SK-N-SH (cell line): ENCODE data around the gene ASGR1. TPM values are rescaled to one million over a fixed set of nuclear protein-coding genes. Genes with fewer than 3 reads are reported as not detected.

ENCODE experiments used
- CTCF ChIA-PET: fragments of 300-600, 350-600 bp; formaldehyde crosslinking; extraction: SDS; loops from one replicate; lab custom pipeline; 2021; lab: Yijun Ruan, JAX
- POLR2A ChIA-PET: fragments of 350-600 bp; sonication (Branson Sonifier 250); formaldehyde crosslinking; extraction: SDS; loops from one replicate; lab custom pipeline; 2020; ENCODE audit warnings: antibody characterized with exemption, inconsistent platforms; lab: Yijun Ruan, JAX
- DNase-seq: peaks from one replicate; pipeline ENCODE4 v3.0.0; 2012
- H2AFZ ChIP-seq: fragments of 200-600 bp; sonication (generic); 2 replicates; pipeline ENCODE4 v1.8.1; 2016; ENCODE audit warnings: antibody characterized with exemption, mild to moderate bottlenecking, low read depth
- H3F3A ChIP-seq: fragments of 200-600 bp; sonication (generic); replicated peaks from 2 replicates; pipeline ENCODE3; 2016; ENCODE audit warnings: antibody characterized with exemption, mild to moderate bottlenecking; ENCODE audit not compliant: insufficient read depth
- H3K27ac ChIP-seq, 2 experiments: fragments of 200-500 bp in 1 of 2; fragments of 200-600 bp in 1 of 2; sonication (Bioruptor generic) in 1 of 2; sonication (generic), shearing (Covaris generic) in 1 of 2; 2 replicates each; pipeline versions ENCODE4 v1.5.1 to v1.6.1; 2014 to 2016; ENCODE audit warnings: low read depth in 2 of 2, inconsistent platforms in 1 of 2, low read length in 1 of 2, mild to moderate bottlenecking in 1 of 2, mixed read lengths in 1 of 2
- H3K27me3 ChIP-seq: fragments of 200-600 bp; sonication (generic), shearing (Covaris generic); 2 replicates; pipeline ENCODE4 v1.6.1; 2016; ENCODE audit warnings: mixed run types; ENCODE audit not compliant: insufficient read depth
- H3K36me3 ChIP-seq, 2 experiments: fragments of 200-500 bp in 1 of 2; fragments of 200-600 bp in 1 of 2; sonication (Bioruptor generic) in 1 of 2; sonication (generic) in 1 of 2; replicated peaks in 1 of 2; 2 replicates each; pipeline versions ENCODE3 to v1.5.1; 2014 to 2016; ENCODE audit warnings: low read length in 1 of 2, mild to moderate bottlenecking in 1 of 2; ENCODE audit not compliant: insufficient read depth in 2 of 2, control insufficient read depth in 1 of 2
- H3K4me1 ChIP-seq, 2 experiments: fragments of 200-500 bp in 1 of 2; fragments of 200-600 bp in 1 of 2; sonication (Bioruptor generic) in 1 of 2; sonication (generic), shearing (Covaris generic) in 1 of 2; 2 replicates each; pipeline versions ENCODE4 v1.5.1 to v1.6.1; 2014 to 2016; ENCODE audit warnings: low read depth in 1 of 2, low read length in 1 of 2, mixed run types in 1 of 2; ENCODE audit not compliant: insufficient read depth in 2 of 2, control insufficient read depth in 1 of 2
- H3K4me2 ChIP-seq: fragments of 200-600 bp; sonication (generic), shearing (Covaris generic); 2 replicates; pipeline ENCODE4 v1.6.1; 2017; ENCODE audit warnings: mixed run types
- H3K4me3 ChIP-seq, 2 experiments: fragments of 200-500 bp in 1 of 2; fragments of 200-600 bp in 1 of 2; sonication (Bioruptor generic) in 1 of 2; sonication (generic), shearing (Covaris generic) in 1 of 2; 2 replicates each; pipeline versions ENCODE4 v1.5.1 to v1.8.1; 2014 to 2016; ENCODE audit warnings: low read depth in 2 of 2, inconsistent platforms in 1 of 2, low read length in 1 of 2, mild to moderate bottlenecking in 1 of 2, mixed read lengths in 1 of 2, moderate library complexity in 1 of 2
- H3K79me2 ChIP-seq: fragments of 200-600 bp; sonication (generic); 2 replicates; pipeline ENCODE4 v1.8.1; 2017; ENCODE audit warnings: mild to moderate bottlenecking; ENCODE audit not compliant: insufficient read depth
- H3K9ac ChIP-seq: fragments of 200-600 bp; sonication (generic); 2 replicates; pipeline ENCODE4 v1.6.1; 2017; ENCODE audit warnings: mixed run types
- H3K9me2 ChIP-seq: fragments of 200-600 bp; sonication (generic); 2 replicates; pipeline ENCODE4 v1.6.1; 2017; ENCODE audit warnings: mixed run types
- H3K9me3 ChIP-seq: fragments of 200-600 bp; sonication (generic); 2 replicates; pipeline ENCODE4 v1.6.1; 2017; ENCODE audit warnings: mixed run types, mild to moderate bottlenecking, moderate library complexity
- H4K20me1 ChIP-seq: fragments of 200-600 bp; sonication (generic); 2 replicates; pipeline ENCODE4 v1.6.1; 2017; ENCODE audit warnings: mild to moderate bottlenecking, mixed run types; ENCODE audit not compliant: insufficient read depth
- CHD2 ChIP-seq: fragments of 150-350 bp; IDR thresholded peaks from 2 replicates; pipeline ENCODE4 v1.6.1; 2018; ENCODE audit warnings: low read length; ENCODE audit not compliant: partially characterized antibody
- WGBS: methylation state at CpG from one replicate; pipeline ENCODE4 v1.1.6; 2017; ENCODE audit warnings: low lambda C conversion rate; 5-methylcytosine and 5-hydroxymethylcytosine counted together
- polyA plus RNA-seq, 3 experiments: library from polyadenylated mRNA; depleted of rRNA; stranded (reverse); fragments of >200 nt; gene quantifications; 2 replicates each; pipeline ENCODE4 v1.2.3, GENCODE V29; 2012
- small RNA-seq, 7 experiments: library from RNA; depleted of rRNA; stranded (forward); fragments of <200 nt; gene quantifications; one replicate each; pipeline ENCODE3, GENCODE V24; 2012

The ASGR1 gene
- polyA plus RNA-seq, 1 of the 3 experiments (the other 2 are of a cell fraction): 2.1 TPM

DNA sequence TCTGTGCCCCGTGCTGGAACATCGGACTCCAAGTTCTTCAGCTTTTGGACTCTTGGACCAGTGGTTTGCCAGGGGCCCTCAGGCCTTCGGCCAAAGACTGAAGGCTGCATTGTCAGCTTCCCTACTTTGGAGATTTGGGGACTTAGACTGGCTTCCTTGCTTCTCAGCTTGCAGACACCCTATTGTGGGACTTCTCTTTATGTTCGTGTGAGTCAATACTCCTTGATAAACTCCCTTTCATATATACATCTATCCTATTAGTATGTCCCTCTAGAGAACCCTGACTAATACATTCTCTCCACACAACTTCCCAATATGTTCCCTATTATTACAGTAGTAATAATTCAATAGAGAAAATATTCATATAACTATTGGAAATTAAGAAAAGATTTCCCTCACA, 55.3 kb downstream of the ASGR1 start:
- Histone ChIP-seq H4K20me1 (no peaks in the 10 kb centered on the region), H3K27ac (no peak overlapping the region), H3F3A (peaks cover 5% of the 10 kb centered on the region), H3K9ac (no peak overlapping the region), H3K79me2 (no peaks in the 10 kb centered on the region), H3K4me3 (no peak overlapping the region), H3K4me2 (no peak overlapping the region), H3K9me2 (no peaks in the 10 kb centered on the region), H3K36me3 (no peaks in the 10 kb centered on the region), H2AFZ (no peak overlapping the region), H3K4me1 (no peaks in the 10 kb centered on the region), H3K9me3 (no peaks in the 10 kb centered on the region)
- 4% methylated on average over 1 of the region's 4 CpGs for WGBS
- POLR2A ChIA-PET: no interaction called here
- DNase-seq: no peak
- TF ChIP-seq CHD2: no peak
- TF ChIP-seq, all 33 proteins: peak for 0
- CTCF ChIA-PET: interaction anchor here (1.2 to 5.0 kb wide), 5 partner anchors 9 to 78 kb away, joined by 3 to 24 read pairs (median 4); no protein-coding TSS in a partner anchor
- H3K27me3 ChIP-seq: peaks cover 84% of the 10 kb centered on the region

Small RNA genes lying within 50 kb of the gene (small RNA-seq; reads per million reads assigned to genes)
- gene AC120057.4 (0 reads per million in 7 experiments), gene MIR324 (43.1 to 3,645 (median 1,755) reads per million in 7 experiments)

Other genes starting within 250 kb of the ASGR1 start
- not detected in 2 replicates for gene ALOX12, start 183.3 kb downstream of the ASGR1 start, polyA plus RNA-seq (2012; rRNA removed)
- gene RNASEK, start 166.7 kb downstream of the ASGR1 start, polyA plus RNA-seq (2012; rRNA removed): 220 and 317 TPM in 2 replicates
- gene BCL6B, start 156.3 kb downstream of the ASGR1 start, polyA plus RNA-seq (2012; rRNA removed): 0.02 TPM in 1 of 2 replicates, not detected in the other
- gene SLC16A13, start 143.4 kb downstream of the ASGR1 start, polyA plus RNA-seq (2012; rRNA removed): 2.5 and 3.9 TPM in 2 replicates
- gene SLC16A11, start 135.3 kb downstream of the ASGR1 start, polyA plus RNA-seq (2012; rRNA removed): 0.12 and 0.18 TPM in 2 replicates
- gene CLEC10A, start 99.1 kb downstream of the ASGR1 start, polyA plus RNA-seq (2012; rRNA removed): not detected in 2 replicates
- not detected in 2 replicates for gene ASGR2, start 64.5 kb downstream of the ASGR1 start, polyA plus RNA-seq (2012; rRNA removed)
- gene DLG4, start 40.5 kb upstream of the ASGR1 start, polyA plus RNA-seq (2012; rRNA removed): 22.1 and 30.5 TPM in 2 replicates
- gene ACADVL, start 40.6 kb upstream of the ASGR1 start, polyA plus RNA-seq (2012; rRNA removed): 635 and 796 TPM in 2 replicates
- 6.9 and 8.3 TPM in 2 replicates for gene DVL2, start 55.1 kb upstream of the ASGR1 start, polyA plus RNA-seq (2012; rRNA removed)
- gene PHF23, start 60.1 kb upstream of the ASGR1 start, polyA plus RNA-seq (2012; rRNA removed): 53.3 and 58.5 TPM in 2 replicates
- 585 and 637 TPM in 2 replicates for gene GABARAP, start 63.1 kb upstream of the ASGR1 start, polyA plus RNA-seq (2012; rRNA removed)
- 111 and 124 TPM in 2 replicates for gene CTDNEP1, start 72.4 kb upstream of the ASGR1 start, polyA plus RNA-seq (2012; rRNA removed)
- 45.4 and 52.1 TPM in 2 replicates for gene ELP5, start 72.8 kb upstream of the ASGR1 start, polyA plus RNA-seq (2012; rRNA removed)
- gene CLDN7, start 83.1 kb upstream of the ASGR1 start, polyA plus RNA-seq (2012; rRNA removed): 2.9 and 5.0 TPM in 2 replicates
- 0.44 and 0.54 TPM in 2 replicates for gene SLC2A4, start 102.3 kb upstream of the ASGR1 start, polyA plus RNA-seq (2012; rRNA removed)
- gene YBX2, start 115.3 kb upstream of the ASGR1 start, polyA plus RNA-seq (2012; rRNA removed): 0.36 and 0.54 TPM in 2 replicates
- gene EIF5A, start 128.3 kb upstream of the ASGR1 start, polyA plus RNA-seq (2012; rRNA removed): 711 and 971 TPM in 2 replicates
- 67.0 and 102 TPM in 2 replicates for gene GPS2, start 136.0 kb upstream of the ASGR1 start, polyA plus RNA-seq (2012; rRNA removed)
- gene NEURL4, start 150.0 kb upstream of the ASGR1 start, polyA plus RNA-seq (2012; rRNA removed): 20.7 and 22.1 TPM in 2 replicates
- gene ACAP1, start 157.2 kb upstream of the ASGR1 start, polyA plus RNA-seq (2012; rRNA removed): 0.71 and 6.4 TPM in 2 replicates
- gene KCTD11, start 172.8 kb upstream of the ASGR1 start, polyA plus RNA-seq (2012; rRNA removed): 9.5 and 12.1 TPM in 2 replicates
- not detected in 2 replicates for gene TMEM95, start 175.8 kb upstream of the ASGR1 start, polyA plus RNA-seq (2012; rRNA removed)
- gene TNK1, start 201.7 kb upstream of the ASGR1 start, polyA plus RNA-seq (2012; rRNA removed): 0.64 and 0.75 TPM in 2 replicates
- gene PLSCR3, start 215.2 kb upstream of the ASGR1 start, polyA plus RNA-seq (2012; rRNA removed): 72.0 and 95.0 TPM in 2 replicates
- 114 and 213 TPM in 2 replicates for gene TMEM256, start 224.7 kb upstream of the ASGR1 start, polyA plus RNA-seq (2012; rRNA removed)
- 16.8 and 29.9 TPM in 2 replicates for gene NLGN2, start 228.5 kb upstream of the ASGR1 start, polyA plus RNA-seq (2012; rRNA removed)
- gene SPEM1, start 241.0 kb upstream of the ASGR1 start, polyA plus RNA-seq (2012; rRNA removed): not detected in 2 replicates
- gene SPEM2, start 246.2 kb upstream of the ASGR1 start, polyA plus RNA-seq (2012; rRNA removed): not detected in 2 replicates
- not detected in 2 replicates for gene SPEM3, start 249.5 kb upstream of the ASGR1 start, polyA plus RNA-seq (2012; rRNA removed)